GM18951 (cell line): ENCODE data around the gene PANX2.

Source experiments
- POLR2A ChIP-seq: IDR thresholded peaks from 4 replicates; pipeline ENCODE4 v1.6.1; 2011; ENCODE audit warnings: mild to moderate bottlenecking; ENCODE audit not compliant: insufficient read length, insufficient read depth; ENCODE audit errors: extremely low read depth
- in situ Hi-C: fragments of 300-500 bp; cut with MboI; formaldehyde crosslinking; loops from one replicate; pipeline ENCODE4 v1.12.0; 2022; ENCODE audit warnings: low sequenced_read_pairs, mixed read lengths, inconsistent platforms; ENCODE audit not compliant: unreplicated experiment

Gene PANX2

GRCh38 chr22:50208939-50209892 lies 38.7 kb downstream of the PANX2 start:
- TF ChIP-seq POLR2A, result no peak
- in situ Hi-C loops, result loop anchor here (5.0 to 25.0 kb wide), 3 partner anchors 62 to 447 kb away; no protein-coding TSS in a partner anchor

- TF ChIP-seq POLR2A, result no peak
- in situ Hi-C loops, result loop anchor here (5.0 to 25.0 kb wide), 3 partner anchors 63 to 448 kb away; no protein-coding TSS in a partner anchor
Measured at GRCh38 chr22:50209893-50210292, 39.4 kb downstream of the PANX2 start.

GRCh38 chr22:50210378-50211139 lies 40.0 kb downstream of the PANX2 start:
- TF ChIP-seq POLR2A, result no peak
- in situ Hi-C loops, result loop anchor here (25.0 kb wide), 2 partner anchors 273 to 448 kb away; no protein-coding TSS in a partner anchor

GRCh38 chr22:50211147-50211546 lies 40.6 kb downstream of the PANX2 start:
- in situ Hi-C loops, result loop anchor here (25.0 kb wide), 2 partner anchors 274 to 449 kb away; no protein-coding TSS in a partner anchor
- no peak for TF ChIP-seq POLR2A

- TF ChIP-seq POLR2A, result no peak
- in situ Hi-C loops, result loop anchor here (25.0 kb wide), 2 partner anchors 276 to 451 kb away; no protein-coding TSS in a partner anchor
Measured at GRCh38 chr22:50213263-50213662, 42.7 kb downstream of the PANX2 start.

GRCh38 chr22:50215297-50216054 lies 44.9 kb downstream of the PANX2 start:
- in situ Hi-C loops, result loop anchor here (25.0 kb wide), 2 partner anchors 278 to 453 kb away; no protein-coding TSS in a partner anchor
- TF ChIP-seq POLR2A, result no peak

GRCh38 chr22:50216055-50216683 lies 45.6 kb downstream of the PANX2 start:
- no peak for TF ChIP-seq POLR2A
- in situ Hi-C loops, result loop anchor here (25.0 kb wide), 2 partner anchors 279 to 454 kb away; no protein-coding TSS in a partner anchor

GRCh38 chr22:50216684-50217520 lies 46.4 kb downstream of the PANX2 start:
- in situ Hi-C loops, result loop anchor here (25.0 kb wide), 2 partner anchors 280 to 455 kb away; no protein-coding TSS in a partner anchor
- TF ChIP-seq POLR2A, result no peak

- in situ Hi-C loops, result loop anchor here (25.0 kb wide), 2 partner anchors 280 to 455 kb away; no protein-coding TSS in a partner anchor
- peak; percentile 30 for TF ChIP-seq POLR2A
Measured at GRCh38 chr22:50217543-50218152, 47.1 kb downstream of the PANX2 start.

GRCh38 chr22:50218153-50218995 lies 47.8 kb downstream of the PANX2 start:
- in situ Hi-C loops, result loop anchor here (25.0 kb wide), 2 partner anchors 281 to 456 kb away; no protein-coding TSS in a partner anchor
- no peak for TF ChIP-seq POLR2A
